GM21423 (cell line): ENCODE results near the gene SPECC1L.
"Not testable (repeated sequence)": the region's sequence is repeated elsewhere in the genome, so short reads cannot be mapped to it uniquely, and the experiment has no call there.

Experiments used
- ATAC-seq: cut with Tn5 transposase; IDR thresholded peaks from one replicate; pipeline ENCODE4 v1.9.1; 2021; ENCODE audit warnings: mild to moderate bottlenecking, moderate library complexity; ENCODE audit not compliant: unreplicated experiment

Gene SPECC1L

DNA sequence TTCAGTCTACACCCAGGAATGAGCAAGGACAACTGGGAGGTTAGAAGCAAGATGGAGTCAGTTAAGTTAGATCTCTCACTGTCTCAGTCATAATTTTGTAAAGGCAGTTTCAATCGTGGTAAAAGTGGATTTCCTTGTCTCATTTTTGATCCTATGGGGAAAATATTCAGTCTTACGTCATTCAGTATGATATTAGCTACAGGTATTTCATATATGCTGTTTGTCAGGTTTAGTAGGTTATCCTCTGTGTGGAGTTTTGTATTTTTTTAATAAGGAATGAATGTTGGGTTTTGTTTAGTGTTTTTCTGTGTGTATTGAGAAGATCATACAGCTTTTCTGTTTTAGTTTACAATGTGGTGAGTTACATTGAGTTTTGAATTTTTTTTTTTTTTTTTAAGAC, 11.8 kb downstream of the SPECC1L start:
- no peak for ATAC-seq

DNA sequence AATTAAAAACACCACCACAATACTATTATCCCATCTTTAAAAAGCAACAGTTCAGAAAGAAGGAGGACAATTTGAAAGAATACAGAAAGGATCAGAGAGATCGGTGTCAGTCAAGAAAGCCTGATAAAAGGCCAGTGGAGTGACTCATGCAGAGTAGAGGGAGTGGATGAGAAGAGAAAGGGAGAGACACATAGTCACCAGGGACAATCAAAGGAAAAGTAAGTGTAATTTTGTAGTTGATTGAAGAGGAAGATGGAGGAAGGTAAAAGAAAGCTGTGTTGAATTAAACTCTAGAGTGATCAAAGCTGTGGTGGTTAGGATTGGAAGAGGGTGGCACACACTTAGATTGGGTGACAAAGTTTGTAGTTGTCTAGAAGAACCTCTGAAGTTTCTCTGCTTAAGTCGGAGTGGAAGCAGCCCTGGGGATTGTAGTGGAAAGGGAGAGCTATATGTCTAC, 14.1 kb downstream of the SPECC1L start:
- ATAC-seq, result no peak

DNA sequence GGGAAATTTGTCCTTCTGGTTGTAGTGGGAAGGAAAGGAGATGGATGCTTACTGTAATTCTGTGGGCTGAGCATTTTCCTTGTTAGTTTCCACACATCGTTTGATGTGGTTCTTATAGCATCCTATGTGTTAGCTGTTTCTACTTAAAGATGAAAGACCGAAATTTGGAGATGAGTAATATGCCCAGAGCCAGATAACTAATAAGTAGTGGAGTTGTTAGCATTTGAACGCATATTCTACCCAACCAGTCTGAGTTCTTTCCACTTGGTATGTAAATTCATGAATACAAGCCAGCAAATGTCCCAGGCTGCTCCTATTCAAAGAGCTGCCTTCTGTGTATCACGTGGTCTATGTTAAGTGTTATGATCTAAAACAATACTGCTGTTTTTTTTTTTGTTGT, 14.6 kb downstream of the SPECC1L start:
- ATAC-seq, result no peak

DNA sequence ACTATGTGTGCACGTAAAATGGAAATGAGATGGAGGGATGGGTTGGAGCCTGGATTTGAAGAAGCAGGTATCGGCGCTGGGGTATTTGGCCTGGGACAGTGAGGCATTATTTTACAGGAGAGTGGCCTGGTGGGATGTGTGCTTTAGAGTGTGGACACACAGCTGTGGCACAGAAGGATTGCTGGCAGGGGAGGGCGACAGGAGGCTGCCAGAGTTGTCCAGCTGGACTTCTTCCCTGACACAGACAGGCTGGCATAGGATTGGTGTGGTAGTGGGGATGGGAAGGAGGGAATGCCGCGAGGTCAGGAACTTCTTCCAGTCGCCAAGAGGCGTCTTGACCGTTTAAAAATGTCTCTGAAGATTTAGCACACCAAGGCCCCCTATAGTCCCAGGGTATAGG, 16.6 kb downstream of the SPECC1L start:
- not testable (repeated sequence) for ATAC-seq

DNA sequence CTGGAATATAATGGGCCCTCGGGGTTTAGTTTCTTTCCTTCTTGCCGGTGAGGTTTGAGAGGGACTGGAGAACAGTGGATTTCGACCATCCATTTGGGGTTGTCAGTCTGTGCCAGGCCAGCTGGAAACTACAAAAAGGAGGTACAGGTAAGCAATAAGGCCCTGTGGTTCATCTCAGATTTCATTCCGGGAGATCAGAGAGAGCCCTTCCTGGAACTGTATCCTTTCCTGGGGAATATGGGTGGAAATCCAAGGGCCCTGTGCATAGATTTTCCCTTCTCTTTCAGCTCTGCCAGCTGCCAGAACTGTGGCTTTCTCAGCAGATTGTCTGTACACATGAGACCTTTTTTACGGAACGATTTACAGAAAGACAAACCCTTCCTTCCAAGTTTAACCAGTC, 17.2 kb downstream of the SPECC1L start:
- not testable (repeated sequence) for ATAC-seq

DNA sequence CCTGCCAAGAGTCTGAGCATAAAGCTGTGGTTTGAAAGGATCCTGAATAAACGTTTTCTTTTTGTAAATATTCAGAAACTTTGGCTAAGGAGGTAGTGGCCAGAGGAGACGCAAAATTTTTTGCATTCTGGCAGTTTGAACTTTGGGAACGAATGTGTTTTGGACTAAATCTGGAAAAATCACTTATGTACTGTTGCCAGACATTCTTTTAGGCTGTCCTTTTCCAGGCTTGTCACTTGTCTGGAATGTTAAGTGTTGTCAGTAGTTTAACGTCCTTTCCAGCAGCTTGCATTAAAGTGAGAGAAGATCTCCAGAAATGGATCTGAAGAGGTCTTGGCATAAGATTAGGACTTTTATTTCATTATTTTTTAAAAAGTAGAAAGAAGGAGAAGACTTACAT, 18.5 kb downstream of the SPECC1L start:
- ATAC-seq, result no peak

DNA sequence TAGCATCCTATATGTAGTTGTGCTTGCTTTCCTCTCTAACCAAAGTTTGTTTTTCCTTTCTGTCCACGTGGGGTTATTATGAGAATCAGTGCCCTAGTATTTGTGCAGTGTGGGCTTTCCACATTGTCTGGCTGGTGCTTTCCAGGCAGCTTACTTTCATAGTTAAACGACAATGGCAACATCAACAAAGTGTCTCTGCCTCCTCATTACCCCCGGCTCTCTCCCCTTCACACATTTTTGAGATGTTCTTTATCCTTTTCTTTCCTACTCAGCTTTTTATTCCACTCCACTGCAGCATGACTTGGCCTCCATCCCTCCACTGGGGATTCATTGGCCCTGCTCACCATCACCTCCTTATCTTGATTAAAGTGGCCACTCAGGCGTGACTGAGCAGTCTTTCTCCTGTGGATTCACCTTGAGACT, 19.1 kb downstream of the SPECC1L start:
- ATAC-seq, result no peak

DNA sequence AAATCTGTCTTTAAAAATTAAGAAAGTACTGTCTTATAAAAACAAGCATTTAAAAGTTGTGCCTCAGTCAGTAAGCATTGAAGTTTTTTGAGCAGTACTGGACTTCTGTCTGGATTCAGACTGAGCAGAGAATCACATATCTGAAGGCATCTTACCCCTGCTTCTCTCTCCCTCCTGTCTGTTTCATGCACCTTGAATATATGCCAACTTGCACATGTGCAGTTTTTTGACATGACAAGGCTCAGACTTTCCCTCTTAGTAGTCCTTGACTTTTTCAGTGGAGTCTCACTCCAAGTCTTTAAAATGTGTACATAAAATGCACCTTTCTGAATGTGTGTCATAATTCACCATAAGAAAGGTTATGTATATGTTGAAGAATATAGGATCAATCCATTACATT, 19.8 kb downstream of the SPECC1L start:
- ATAC-seq, result no peak

DNA sequence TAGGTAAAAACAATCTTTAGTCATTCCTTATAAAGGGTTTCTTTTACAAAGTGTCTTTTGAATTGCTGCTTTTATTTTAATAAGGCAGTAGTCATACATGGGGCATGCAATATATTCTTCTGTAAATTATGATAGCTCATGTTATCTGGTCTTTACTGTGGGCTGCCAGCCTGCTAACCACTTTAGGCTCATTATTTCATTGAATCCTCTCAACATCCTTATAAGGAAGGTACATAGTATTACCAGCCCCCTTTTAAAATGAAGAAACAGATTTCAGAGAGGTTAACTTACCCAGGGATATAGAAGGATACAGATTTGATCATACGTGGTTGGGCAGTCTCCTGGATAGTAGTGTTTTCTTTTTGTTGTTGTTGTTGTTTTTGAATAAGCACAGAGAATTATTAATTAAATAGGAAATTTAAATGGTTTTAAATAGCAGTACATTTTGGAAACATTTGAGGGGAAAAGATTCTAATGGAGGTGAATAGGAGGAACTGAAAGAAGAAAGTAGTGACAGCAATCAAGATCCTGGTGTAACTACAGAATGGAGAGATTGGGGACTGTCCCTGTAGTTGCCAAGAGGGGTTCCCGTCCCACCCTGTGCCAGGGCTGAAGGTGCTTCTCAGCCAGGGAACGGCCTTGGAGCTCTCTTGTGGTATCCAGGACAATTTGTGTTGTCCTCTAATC, 21.0 kb downstream of the SPECC1L start:
- no peak for ATAC-seq

DNA sequence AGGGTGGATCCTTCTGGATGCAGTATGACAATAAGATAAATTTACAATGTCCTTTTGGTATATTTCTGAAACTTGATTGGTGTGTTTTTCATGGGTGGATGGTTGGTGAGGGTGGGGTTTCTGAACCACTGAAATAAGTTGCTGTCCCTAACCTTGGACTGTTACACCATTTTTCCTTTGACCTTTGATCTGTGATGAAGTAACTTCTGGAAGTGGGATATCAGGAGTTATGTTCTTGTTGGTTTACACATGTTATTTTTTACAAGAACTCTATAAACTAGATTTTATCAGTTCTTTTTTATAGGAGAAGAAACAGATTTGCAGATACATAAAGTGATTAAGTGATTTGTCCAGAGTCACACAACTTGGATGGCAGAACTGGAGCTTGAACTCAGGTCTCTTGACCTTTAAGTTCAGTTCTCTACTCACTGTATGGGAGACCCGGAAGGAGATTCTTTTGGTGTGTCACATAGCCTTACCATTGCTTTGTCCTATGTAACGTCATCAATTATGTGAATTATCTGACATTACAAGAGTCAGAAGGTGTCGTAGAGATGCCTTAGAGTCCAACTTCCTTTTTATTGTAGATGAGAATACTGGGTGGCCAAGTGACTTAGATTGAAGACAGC, 21.7 kb downstream of the SPECC1L start:
- ATAC-seq, result not testable (repeated sequence)

DNA sequence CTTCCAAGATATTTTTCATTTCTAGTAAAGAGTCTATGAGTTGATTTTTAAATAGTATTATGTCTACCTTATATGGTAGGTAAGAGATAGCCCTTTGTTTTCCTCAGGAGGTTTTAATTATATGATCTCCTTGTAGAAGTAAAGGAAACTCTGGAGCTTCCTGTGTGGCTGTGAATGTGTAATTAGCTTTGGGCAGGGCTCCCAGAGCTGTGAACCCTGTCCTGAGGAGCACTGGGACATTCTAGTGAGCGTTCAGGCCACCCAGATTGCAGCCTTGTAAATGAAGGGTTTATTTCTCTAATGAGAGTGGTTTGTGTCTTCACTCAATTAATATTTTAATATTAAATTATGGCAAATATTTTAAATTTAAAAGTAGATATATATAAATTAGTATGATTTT, 24.3 kb downstream of the SPECC1L start:
- not testable (repeated sequence) for ATAC-seq

DNA sequence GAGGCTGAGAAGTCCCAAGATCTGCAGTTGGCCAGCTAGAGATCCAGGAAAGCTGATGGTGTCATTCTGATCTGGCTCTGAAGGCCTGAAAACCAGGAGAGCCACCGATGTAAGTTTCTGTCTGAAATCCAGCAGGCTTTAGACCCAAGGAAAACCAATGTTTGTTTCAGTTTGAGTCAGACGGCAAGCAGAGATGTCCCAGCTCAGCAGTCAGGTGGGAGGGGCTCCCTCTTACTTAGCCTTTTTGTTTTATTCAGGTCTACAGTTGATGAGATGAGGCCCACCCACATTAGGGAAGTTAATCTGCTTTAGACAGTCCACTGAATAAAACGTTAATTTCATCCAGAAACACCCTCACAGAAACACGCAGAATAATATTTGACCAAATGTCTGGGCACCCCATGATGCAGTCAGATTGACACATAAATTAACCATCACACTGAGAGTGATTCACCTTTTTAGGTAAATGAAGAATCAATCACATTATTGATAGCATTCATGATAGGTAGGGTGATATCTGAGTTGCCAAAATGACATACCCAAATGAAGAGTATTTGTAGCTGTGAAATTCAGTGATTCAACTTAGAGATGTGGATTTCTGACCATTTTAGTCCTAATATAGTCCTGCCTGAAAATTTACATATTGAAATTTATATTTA, 28.0 kb downstream of the SPECC1L start:
- not testable (repeated sequence) for ATAC-seq

DNA sequence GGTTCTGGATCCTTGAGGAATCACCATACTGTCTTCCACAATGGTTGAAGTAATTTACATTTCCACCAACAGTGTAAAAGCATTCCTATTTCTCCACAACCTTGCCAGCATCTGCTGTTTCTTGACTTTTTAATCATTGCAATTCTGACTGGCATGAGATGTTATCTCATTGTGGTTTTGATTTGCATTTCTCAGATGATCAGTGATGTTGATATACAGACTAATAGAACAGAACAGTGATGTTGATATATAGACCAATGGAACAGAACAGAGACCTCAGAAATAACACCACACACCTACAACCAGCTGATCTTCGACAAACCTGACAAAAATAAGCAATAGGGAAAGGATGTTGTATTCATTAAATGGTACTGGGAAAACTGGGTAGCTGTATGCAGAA, 29.9 kb downstream of the SPECC1L start:
- not testable (repeated sequence) for ATAC-seq

DNA sequence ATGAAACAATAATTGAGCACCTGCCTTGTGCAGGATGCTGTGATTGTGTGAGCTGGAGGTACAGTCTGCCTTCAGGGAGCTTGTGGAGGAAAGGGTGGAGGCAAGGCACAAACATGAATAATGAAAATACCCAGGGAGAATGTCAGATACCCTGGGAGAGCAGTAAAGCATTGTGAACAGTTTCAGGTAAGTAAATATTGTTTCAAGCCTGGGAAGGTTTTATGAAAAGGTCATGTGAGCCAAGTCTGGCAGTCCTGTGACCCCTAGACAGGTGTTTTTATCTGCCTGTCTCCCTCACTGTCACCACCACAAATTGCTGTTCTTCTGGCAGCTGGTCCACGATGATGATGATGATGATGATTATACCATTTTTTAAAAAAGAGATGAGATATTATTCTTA, 32.0 kb downstream of the SPECC1L start:
- no peak for ATAC-seq

DNA sequence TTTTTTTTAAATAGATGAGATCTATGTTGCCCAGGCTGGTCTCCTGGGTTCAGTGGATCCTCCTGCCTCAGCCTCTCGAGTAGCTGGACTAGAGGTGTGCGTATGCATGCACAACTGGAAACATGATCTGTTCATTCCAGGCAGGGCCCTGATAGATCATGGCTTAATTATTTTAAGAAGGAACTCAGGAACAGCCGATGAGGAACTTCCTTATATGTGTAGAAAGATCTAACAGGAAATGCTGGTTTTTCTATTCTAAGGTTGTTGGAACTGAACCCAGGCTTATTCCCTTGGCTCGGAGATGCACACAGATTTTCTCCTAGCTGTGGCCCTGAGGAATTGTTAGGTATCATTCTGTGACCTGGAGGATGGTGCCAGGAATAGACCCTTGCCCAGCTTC, 32.4 kb downstream of the SPECC1L start:
- no peak for ATAC-seq

DNA sequence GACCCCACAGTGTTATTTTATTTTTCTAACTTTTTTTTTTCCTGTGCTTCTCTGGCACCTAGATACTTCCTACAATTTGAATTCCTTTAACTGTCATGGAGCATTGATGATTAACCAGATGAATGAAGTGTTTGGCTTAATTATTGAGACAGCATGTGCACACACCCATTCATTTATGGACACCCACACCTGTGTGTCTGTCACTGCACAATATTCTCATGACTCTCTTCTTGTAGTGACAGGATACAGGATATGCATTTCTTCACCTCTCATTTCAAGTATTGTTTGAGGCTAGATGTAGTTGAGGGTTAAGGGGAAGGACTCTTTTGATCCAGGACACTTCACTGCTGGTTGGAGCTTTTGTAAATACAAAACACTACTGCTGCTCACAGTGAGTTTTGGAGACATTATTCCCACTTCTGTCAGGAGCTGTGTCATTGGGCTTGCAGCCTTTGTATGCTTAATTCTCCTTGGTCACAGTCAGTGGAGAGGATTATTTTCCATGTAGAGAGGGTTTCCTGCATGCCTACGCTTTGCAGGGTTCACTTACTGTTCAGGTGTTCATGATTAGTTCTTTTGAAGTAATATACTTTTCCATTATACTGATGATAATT, 33.5 kb downstream of the SPECC1L start:
- ATAC-seq, result no peak

DNA sequence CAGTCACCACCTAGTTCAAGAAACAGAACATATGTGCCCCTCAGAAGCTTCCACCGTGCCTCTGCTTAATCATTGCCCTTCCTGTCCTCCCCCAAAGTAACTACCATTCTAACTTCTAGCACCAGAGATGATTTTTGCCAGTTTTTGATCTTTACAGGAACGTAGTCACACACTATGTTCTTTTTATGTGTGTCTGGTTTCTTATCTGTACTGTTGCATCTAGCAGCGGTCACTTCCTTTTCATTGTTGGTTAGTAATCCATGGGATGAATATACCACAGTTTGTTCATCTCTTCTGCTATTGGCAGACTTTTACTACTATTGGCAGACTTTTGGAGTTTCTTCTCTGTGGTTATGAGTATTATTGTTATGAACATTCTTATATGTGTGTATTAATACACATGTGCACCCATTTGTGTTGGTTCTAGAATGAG, 34.6 kb downstream of the SPECC1L start:
- ATAC-seq, result no peak

DNA sequence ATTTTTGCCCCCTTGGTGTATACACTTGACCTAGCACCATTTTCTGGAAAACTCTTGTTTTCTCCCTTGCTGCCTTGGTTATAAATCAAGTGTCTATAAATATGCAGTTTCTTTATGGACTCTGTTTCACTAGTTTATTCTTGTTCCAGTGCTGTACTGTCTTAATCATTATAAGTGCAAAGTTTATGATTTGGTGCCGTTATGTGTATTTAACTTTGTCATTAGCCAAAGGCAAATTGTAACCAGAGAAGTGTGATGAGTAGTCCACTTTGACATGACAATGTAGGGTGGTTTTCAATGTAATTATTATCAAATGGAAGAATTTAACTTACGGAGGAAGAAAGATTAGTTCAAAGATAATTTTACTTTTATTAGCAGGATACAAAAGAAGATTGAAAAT, 40.3 kb downstream of the SPECC1L start:
- no peak for ATAC-seq

DNA sequence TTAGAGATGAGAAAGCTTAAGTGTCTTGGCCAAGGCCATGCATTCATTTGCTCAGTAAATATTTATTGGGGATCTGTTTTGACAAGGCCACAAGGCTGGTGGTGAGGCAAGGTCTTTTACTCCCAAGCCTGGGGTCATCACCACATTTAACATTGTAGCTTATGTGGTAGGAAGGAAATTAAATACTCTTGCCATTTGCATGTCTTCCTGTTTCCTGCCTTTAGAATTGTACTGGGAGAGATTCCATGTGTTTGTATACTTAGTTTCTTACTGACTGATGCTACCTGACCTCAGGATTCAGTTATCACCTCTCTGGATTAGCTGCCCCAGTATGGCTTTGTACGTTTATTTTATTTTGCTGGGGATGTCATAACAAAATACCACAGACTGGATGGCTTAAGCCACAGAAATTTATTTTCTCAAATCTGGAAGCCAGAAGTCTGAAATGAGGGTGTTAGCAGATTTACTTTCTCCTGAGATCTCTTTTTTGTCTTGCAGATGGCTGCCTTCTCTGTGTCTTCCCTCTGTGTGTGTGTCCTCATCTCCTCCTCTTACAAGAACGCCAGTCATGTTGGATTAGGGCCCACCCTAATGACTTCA, 44.8 kb downstream of the SPECC1L start:
- ATAC-seq, result no peak

DNA sequence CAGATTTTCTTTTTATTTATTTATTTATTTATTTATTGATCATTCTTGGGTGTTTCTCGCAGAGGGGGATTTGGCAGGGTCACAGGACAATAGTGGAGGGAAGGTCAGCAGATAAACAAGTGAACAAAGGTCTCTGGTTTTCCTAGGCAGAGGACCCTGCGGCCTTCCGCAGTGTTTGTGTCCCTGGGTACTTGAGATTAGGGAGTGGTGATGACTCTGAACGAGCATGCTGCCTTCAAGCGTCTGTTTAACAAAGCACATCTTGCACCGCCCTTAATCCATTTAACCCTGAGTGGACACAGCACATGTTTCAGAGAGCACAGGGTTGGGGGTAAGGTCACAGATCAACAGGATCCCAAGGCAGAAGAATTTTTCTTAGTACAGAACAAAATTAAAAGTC, 45.6 kb downstream of the SPECC1L start:
- ATAC-seq, result not testable (repeated sequence)

DNA sequence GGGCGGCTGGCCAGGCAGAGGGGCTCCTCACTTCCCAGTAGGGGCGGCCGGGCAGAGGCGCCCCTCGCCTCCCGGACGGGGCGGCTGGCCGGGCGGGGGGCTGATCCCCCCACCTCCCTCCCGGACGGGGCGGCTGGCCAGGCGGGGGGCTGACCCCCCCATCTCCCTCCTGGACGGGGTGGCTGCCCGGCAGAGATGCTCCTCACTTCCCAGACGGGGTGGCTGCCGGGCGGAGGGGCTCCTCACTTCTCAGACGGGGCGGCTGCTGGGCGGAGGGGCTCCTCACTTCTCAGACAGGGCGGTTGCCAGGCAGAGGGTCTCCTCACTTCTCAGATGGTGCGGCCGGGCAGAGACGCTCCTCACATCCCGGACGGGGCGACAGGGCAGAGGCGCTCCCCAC, 46.9 kb downstream of the SPECC1L start:
- not testable (repeated sequence) for ATAC-seq
